ENCODE results near the gene WSB1.

WSB1 gene

GRCh38 chr17:27357236-27357635 is 63.3 kb downstream of the WSB1 start:
- DNase-seq (ENCODE audit: low read depth, low spot score): no peak

- no peak for DNase-seq (ENCODE audit: low read depth, low spot score)
Observed at GRCh38 chr17:27360507-27360906, 66.6 kb downstream of the WSB1 start.

GRCh38 chr17:27361695-27362094 is 67.8 kb downstream of the WSB1 start:
- no peak for DNase-seq (ENCODE audit: low read depth, low spot score)

GRCh38 chr17:27362503-27362902 is 68.6 kb downstream of the WSB1 start:
- DNase-seq (ENCODE audit: low read depth, low spot score): no peak

GRCh38 chr17:27362909-27363308 is 69.0 kb downstream of the WSB1 start:
- no peak for DNase-seq (ENCODE audit: low read depth, low spot score)

- DNase-seq (ENCODE audit: low read depth, low spot score): no peak
Observed at GRCh38 chr17:27363326-27363725, 69.4 kb downstream of the WSB1 start.
